Neuron (in vitro differentiated cells): ENCODE data around the gene ZNF614.
A peak's percentile ranks its signal among the peaks of the same experiment; 100 is the strongest.
"Not testable (repeated sequence)": the region's sequence is repeated elsewhere in the genome, so short reads cannot be mapped to it uniquely, and the experiment has no call there.

ENCODE experiments used
- H2AFZ ChIP-seq: one replicate; pipeline ENCODE4 v1.6.1; 2013; ENCODE audit warnings: low read depth, mild to moderate bottlenecking, inconsistent platforms, low read length, moderate library complexity
- H3K27me3 ChIP-seq: one replicate; pipeline ENCODE4 v1.6.1; 2013; ENCODE audit warnings: low read length; ENCODE audit not compliant: insufficient read depth
- H3K36me3 ChIP-seq: one replicate; pipeline ENCODE4 v1.6.1; 2013; ENCODE audit warnings: low read length; ENCODE audit not compliant: insufficient read depth
- H3K4me1 ChIP-seq: one replicate; pipeline ENCODE4 v1.6.1; 2013; ENCODE audit warnings: low read length; ENCODE audit not compliant: insufficient read depth
- H3K4me3 ChIP-seq: 2 replicates; pipeline ENCODE4 v1.5.1; 2013; ENCODE audit warnings: mild to moderate bottlenecking, low read length, moderate library complexity
- H3K9me3 ChIP-seq: one replicate; pipeline ENCODE4 v1.6.1; 2013; ENCODE audit warnings: low read length

ZNF614 gene

DNA sequence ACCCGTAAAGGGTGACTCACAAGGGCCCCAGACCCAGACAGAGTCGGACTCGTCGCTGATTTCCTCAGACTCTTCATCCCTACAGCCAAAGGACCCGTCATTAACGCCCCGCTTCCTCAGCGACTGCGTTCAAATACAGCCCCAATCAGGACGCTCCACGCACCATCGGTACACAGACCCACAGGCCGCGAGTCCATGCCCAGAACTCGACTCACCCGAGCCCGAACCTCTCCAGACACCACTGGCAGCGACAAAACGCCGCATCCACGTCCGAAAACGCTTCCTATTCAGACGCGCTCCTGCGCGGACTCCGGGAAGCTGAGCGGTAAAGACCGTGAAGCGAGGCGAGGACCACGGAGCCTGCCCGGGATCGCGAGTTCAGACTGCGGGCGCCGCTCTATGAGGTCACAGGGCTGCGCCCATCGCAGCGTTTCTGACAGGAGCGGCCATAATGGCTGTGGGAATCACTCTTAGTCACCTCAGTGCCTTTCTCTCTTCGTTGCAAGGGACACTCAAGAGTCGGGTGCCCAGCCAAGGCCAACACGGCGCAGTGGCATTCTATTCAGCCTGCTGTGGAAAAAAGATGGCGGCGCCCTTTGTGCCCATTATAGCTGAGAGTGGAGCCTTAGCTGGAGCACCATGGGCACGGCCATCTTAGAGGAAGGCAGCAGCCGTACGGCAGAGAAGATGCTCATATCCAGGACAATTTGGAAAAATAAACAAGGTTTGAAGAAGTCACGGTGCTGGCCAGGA lies at the start of gene ZNF614:
ZNF614 (minus strand) TSS at position 353 of the 753 bp plus-strand sequence. CDS start 2,634 bp downstream, outside the sequence.
- Histone ChIP-seq H3K4me1 (peaks cover 7% of the 10 kb centered on the region), H2AFZ (peak within 1 kb of the TSS; percentile 58), H3K4me3 (peak within 1 kb of the TSS; percentile 62), H3K9me3 (peaks cover 42% of the 10 kb centered on the region), H3K27me3 (no peaks in the 10 kb centered on the region), H3K36me3 (peaks cover 46% of the 10 kb centered on the region)

DNA sequence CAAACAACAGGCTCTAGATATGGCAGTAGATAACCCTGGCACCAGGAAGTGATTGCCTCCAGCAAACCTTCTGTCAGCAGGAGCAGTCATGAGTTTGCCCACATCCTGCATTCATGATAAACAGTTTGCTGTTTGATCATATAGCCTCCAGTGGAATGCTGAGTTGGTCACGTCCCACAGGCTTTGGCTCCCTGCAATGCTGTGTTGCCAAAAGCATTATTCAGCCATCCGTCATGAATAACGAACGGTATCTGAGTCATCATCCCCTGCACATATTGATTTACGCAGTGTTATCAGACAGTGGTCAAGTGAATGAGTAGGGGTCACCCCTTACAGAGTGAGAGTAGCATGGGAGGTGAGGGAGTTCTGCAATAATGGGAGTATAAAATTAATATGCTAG lies 42.3 kb upstream of the ZNF614 start:
- no peak overlapping the region for H3K4me3 ChIP-seq
- no peak overlapping the region for H2AFZ ChIP-seq
- peaks cover 77% of the 10 kb centered on the region for H3K36me3 ChIP-seq
- H3K4me1 ChIP-seq, result no peaks in the 10 kb centered on the region
- H3K27me3 ChIP-seq, result no peaks in the 10 kb centered on the region
- H3K9me3 ChIP-seq, result peaks cover 76% of the 10 kb centered on the region

DNA sequence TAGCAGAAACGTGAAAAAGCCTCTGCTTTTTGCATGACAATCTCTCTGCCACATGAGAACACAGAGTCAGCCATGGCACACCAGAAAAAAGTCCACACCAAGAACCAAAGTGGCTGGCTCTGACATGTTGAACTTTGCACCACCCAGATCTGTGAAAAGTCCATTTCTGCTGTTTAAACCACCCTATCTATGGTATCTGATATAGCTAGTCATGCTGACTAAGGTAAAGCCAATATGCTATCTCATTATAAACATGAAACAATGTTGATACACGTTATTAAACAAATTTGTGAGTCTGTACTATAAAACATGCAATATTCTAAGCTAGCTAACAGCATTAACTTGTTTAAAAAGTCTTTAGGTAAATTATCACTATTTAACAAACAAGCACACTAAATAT lies 41.5 kb upstream of the ZNF614 start:
- no peak overlapping the region for H3K4me3 ChIP-seq
- peaks cover 77% of the 10 kb centered on the region for H3K36me3 ChIP-seq
- H2AFZ ChIP-seq, result no peak overlapping the region
- no peaks in the 10 kb centered on the region for H3K27me3 ChIP-seq
- no peaks in the 10 kb centered on the region for H3K4me1 ChIP-seq
- peaks cover 76% of the 10 kb centered on the region for H3K9me3 ChIP-seq

DNA sequence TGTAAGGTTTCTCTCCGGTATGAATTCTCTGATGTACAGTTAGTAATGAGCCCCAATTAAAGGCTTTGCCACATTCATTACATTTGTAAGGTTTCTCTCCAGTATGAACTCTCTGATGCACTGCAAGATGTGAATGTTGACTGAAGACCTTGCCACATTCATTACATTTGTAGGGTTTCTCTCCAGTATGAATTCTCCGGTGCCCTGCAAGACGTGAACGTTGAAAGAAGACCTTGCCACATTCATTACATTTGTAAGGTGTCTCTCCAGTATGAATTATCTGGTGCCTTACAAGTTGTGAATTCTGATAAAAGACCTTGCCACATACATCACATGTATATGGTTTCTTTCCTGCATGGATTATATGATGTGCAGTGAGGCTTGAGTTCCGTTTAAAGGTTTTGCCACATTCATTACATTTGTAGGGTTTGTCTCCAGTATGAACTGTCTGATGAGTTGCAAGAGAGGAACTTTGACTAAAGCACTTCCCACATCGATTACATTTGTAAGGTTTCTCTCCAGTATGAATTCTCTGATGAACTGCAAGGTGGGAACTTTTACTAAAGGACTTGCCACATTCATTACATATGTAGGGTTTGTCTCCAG lies 38.2 kb upstream of the ZNF614 start:
- Histone ChIP-seq H3K36me3 (peaks cover 68% of the 10 kb centered on the region), H3K4me1 (no peaks in the 10 kb centered on the region), H3K27me3 (no peaks in the 10 kb centered on the region), H3K9me3 (peaks cover 78% of the 10 kb centered on the region), H2AFZ (no peak overlapping the region), H3K4me3 (no peak overlapping the region)

DNA sequence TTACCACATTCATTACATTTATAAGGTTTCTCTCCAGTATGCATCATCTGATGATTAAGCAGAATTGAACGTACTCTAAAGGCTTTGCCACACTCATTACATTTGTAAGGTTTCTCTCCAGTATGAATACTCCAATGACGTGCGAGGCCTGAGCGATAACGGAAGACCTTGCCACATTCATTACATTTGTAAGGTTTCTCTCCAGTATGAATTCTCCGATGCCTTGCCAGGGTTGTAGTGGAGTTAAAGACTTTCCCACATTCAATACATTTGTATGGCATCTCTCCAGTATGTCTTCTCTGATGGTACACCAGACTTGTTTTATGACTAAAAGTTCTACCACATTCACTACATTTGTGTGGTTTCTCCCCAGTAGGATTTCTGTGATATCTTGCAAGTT lies 37.2 kb upstream of the ZNF614 start:
- Histone ChIP-seq H3K36me3 (peaks cover 59% of the 10 kb centered on the region), H3K4me1 (no peaks in the 10 kb centered on the region), H3K4me3 (no peak overlapping the region), H3K9me3 (peaks cover 71% of the 10 kb centered on the region), H2AFZ (no peak overlapping the region), H3K27me3 (no peaks in the 10 kb centered on the region)

DNA sequence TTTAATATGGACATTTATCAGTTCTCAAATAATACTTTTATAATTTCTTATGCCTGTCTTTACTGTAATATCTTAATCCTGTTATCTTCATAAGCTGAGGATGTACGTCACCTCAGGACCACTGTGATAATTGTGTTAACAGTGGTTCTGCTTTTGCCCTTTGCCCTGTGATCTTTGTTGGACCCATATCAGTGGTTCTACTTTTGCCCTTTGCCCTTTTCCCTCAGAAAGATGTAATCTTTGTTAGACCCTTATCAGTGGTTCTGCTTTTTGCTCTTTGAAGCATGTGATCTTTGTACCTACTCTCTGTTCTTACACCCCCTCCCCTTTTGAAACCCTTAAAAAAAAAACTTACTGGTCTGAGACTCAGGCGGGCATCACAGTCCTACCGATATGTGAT lies 28.3 kb upstream of the ZNF614 start:
- H3K36me3 ChIP-seq, H3K4me3 ChIP-seq, H3K4me1 ChIP-seq, H2AFZ ChIP-seq, H3K27me3 ChIP-seq: not testable (repeated sequence)
- peaks cover 16% of the 10 kb centered on the region for H3K9me3 ChIP-seq

DNA sequence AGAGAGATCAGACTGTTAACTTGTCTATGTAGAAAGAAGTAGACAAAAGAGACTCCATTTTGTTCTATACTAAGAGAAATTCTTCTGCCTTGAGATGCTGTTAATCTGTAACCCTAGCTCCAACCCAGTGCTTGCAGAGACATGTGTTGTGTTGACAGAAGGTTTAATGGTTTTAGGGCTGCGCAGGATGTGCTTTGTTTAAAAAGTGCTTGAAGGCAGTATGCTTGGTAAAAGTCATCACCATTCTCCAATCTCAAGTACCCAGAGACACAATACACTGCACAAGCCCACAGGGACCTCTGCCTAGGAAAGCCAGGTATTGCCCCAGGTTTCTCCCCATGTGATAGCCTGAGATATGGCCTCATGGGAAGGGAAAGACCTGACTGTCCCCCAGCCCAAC lies 23.6 kb upstream of the ZNF614 start:
- not testable (repeated sequence) for H3K27me3 ChIP-seq, H2AFZ ChIP-seq, H3K4me1 ChIP-seq, H3K36me3 ChIP-seq, H3K4me3 ChIP-seq
- peaks cover 13% of the 10 kb centered on the region for H3K9me3 ChIP-seq

DNA sequence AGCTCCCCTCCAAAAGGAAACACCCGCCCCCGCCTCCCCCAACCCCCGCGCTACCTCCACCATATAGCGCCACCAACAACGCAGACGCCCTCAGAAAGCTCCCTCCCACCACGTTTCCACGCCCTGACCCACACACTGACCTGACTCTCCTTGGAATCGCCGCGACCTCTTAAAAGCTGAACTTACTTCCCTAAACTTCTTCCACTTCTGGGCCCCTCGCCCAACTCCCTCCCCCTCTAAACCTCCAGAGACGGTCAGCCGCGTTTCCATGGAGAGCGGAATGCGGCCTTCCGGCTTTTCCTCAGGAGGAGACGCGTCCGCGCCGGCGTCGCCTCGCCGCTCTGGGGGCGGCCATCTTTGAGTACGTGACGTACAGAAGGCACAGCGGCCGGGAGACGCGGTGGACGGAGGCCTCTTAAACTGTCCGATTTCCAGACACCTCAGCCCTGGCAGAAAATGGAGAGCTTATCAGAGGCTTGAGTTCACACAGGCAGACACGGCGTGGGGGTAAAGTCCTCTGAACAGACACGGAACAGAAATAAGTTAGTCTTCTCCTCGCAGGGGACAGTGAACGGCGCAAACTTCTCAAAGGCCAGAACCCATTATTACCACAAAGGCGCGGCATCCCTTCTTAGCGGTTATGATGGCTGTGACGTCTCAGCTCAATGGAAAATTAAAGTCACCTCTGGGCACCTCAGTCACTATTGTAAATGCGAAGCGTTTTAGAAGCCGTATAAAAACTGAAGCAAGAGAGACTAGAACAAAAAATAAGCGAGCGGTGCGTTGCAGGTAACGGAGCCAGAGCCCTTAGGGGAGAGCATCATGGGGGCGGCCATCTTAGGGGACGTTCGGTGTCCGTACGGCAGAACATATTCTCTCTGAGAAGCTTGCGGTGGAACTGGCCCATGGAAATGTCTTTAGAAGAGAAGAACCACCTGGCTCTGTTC lies 20.6 kb upstream of the ZNF614 start, which contains the start of gene ZNF432:
ZNF432 (minus strand) TSS at position 284 of the 947 bp plus-strand sequence. CDS start 1,970 bp downstream, outside the sequence.
- no peaks in the 10 kb centered on the region for H3K27me3 ChIP-seq
- peaks cover 3% of the 10 kb centered on the region for H3K4me1 ChIP-seq
- H3K9me3 ChIP-seq, result peaks cover 24% of the 10 kb centered on the region
- peak within 1 kb of the TSS; percentile 75 for H2AFZ ChIP-seq
- H3K36me3 ChIP-seq, result peaks cover 31% of the 10 kb centered on the region
- peak within 1 kb of the TSS; percentile 87 for H3K4me3 ChIP-seq

DNA sequence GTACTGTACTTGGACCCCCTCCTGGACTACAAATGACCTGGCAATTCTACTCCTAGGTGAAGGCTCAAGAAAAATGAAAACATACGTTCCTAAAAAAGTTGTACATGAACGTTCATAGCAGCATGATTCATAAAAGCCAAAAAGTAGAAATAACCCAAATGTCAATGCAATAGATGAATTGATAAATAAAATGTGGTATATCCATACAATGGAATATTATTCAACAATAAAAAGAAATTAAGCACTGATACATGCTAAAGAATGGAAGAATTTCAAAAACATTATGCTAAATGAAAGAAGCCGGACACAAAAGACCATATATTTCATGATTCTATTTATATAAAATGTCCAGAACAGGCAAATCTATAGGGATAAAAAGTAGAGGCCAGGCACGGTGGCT lies 11.0 kb upstream of the ZNF614 start:
- H3K36me3 ChIP-seq, result peaks cover 85% of the 10 kb centered on the region
- H3K27me3 ChIP-seq, result no peaks in the 10 kb centered on the region
- H3K4me1 ChIP-seq, result no peaks in the 10 kb centered on the region
- H3K9me3 ChIP-seq, result peaks cover 71% of the 10 kb centered on the region
- no peak overlapping the region for H3K4me3 ChIP-seq
- H2AFZ ChIP-seq, result no peak overlapping the region

DNA sequence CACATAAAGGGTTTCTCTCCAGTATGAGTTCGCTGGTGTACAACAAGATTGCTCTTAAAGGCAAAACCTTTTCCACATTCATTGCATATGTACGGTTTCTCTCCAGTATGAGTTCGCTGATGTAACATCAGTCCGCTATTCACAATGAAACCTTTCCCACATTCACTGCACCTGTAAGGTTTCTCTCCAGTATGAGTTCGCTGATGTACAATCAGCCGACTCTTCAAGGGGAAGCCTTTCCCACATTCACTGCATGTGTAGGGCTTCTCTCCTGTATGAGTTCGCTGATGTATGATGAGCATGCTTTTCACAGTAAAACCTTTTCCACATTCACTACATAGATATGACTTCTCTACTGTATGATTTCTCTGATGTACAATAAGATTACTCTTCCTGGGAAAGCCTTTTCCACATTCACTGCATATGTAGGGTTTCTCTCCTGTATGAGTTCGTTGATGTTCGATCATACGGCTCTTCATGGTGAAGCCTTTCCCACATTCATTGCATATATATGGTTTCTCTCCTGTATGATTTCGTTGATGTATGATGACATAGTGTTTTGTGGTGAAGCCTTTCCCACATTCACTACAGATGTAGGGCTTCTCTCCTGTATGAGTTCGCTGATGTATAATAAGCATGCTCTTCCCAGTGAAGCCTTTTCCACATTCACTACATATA lies 6.0 kb upstream of the ZNF614 start:
- Histone ChIP-seq H3K9me3 (peaks cover 68% of the 10 kb centered on the region), H3K36me3 (peaks cover 72% of the 10 kb centered on the region)

DNA sequence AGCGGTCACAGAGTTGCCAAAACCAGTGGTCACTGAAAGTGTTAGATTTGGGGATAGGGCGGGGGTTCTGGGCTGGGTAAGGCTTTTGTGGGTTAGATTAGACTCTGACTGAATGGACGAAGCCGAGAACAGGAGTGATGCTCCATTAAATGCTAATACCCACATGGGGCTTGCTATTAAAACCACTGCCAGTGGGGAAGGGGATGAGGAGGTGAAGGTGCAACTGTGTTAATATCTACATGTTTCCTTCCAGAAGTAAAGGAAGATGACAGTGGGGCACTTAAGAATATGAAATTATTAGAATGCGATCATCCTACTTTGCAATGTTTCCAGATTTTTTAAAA lies 573 bp upstream of the ZNF614 start:
- Histone ChIP-seq H3K27me3 (no peaks in the 10 kb centered on the region), H3K4me1 (peaks cover 7% of the 10 kb centered on the region), H3K4me3 (peak overlapping the region; percentile 62), H3K9me3 (peaks cover 43% of the 10 kb centered on the region), H2AFZ (peak overlapping the region; percentile 58), H3K36me3 (peaks cover 46% of the 10 kb centered on the region)

More for the DNA sequence above, 6.0 kb upstream of the ZNF614 start:
- H3K27me3 ChIP-seq, result no peaks in the 10 kb centered on the region
- H3K4me1 ChIP-seq, result no peaks in the 10 kb centered on the region
- H3K4me3 ChIP-seq, result no peak overlapping the region
- no peak overlapping the region for H2AFZ ChIP-seq

DNA sequence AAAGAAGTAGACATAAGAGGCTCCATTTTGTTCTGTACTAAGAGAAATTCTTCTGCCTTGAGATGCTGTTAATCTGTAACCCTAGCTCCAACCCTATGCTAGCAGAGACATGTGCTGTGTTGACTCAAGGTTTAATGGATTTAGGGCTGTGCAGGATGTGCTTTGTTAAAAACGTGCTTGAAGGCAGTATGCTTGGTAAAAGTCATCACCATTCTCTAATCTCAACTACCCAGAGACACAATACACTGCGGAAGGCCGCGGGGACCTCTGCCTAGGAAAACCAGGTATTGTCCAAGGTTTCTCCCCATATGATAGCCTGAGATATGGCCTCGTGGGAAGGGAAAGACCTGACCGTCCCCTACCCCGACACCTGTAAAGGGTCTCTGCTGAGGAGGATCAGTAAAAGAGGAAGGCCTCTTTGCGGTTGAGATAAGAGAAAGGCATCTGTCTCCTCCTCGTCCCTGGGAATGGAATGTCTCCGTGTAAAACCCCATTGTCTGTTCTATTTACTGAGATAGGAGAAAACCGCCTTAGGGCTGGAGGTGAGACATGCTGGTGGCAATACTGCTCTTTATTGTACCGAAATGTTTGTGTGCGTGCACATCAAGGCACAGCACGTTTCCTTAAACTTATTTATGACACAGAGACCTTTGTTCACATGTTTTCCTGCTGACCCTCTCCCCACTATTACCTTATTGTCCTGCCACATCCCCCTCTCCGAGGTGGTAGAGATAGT lies 1.8 kb downstream of the ZNF614 start:
- Histone ChIP-seq H3K36me3 (peaks cover 50% of the 10 kb centered on the region), H3K9me3 (peaks cover 38% of the 10 kb centered on the region)
- H3K4me1 ChIP-seq, H2AFZ ChIP-seq, H3K4me3 ChIP-seq, H3K27me3 ChIP-seq: not testable (repeated sequence)
